AG09309 (cell line): ENCODE data around the gene PARD3B.

Source experiments
- DNase-seq: peaks from one replicate; pipeline ENCODE4 v3.0.0-alpha.2; 2010; ENCODE audit warnings: low read depth
- H3K4me3 ChIP-seq: 2 replicates; pipeline ENCODE4 v1.5.1; 2011; ENCODE audit warnings: mild to moderate bottlenecking, low read depth, low read length, moderate library complexity; ENCODE audit not compliant: control insufficient read depth
- TF ChIP-seq, protein P1 (sequence below): IDR thresholded peaks from 2 replicates; pipeline ENCODE4 v1.5.1; 2011; ENCODE audit warnings: mild to moderate bottlenecking, low read depth, low read length, inconsistent platforms; ENCODE audit not compliant: insufficient read depth, control insufficient read depth; ENCODE audit errors: missing control alignments

Gene PARD3B

DNA sequence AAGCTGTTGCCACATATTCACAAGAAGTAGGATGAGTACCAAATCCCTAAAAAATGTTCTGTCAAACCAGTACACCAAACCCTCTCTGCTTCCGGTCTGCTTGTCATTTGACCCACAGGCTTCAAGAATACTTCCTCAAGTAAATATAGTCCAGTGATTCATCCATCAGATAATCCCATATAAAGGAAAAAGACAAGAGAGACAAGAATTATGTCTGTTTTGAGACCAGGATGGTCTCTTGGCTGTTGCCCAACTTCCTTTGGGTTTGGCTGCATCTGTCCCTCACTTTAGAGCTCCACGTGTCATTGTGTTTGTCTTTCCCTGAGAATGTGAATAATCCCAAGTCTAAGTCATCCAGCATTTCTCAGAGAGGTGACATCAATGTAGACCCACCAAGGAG is 1045.5 kb downstream of the PARD3B start:
- H3K4me3 ChIP-seq = no peak overlapping the region
- DNase-seq = no peak
- TF ChIP-seq, protein P1, sequence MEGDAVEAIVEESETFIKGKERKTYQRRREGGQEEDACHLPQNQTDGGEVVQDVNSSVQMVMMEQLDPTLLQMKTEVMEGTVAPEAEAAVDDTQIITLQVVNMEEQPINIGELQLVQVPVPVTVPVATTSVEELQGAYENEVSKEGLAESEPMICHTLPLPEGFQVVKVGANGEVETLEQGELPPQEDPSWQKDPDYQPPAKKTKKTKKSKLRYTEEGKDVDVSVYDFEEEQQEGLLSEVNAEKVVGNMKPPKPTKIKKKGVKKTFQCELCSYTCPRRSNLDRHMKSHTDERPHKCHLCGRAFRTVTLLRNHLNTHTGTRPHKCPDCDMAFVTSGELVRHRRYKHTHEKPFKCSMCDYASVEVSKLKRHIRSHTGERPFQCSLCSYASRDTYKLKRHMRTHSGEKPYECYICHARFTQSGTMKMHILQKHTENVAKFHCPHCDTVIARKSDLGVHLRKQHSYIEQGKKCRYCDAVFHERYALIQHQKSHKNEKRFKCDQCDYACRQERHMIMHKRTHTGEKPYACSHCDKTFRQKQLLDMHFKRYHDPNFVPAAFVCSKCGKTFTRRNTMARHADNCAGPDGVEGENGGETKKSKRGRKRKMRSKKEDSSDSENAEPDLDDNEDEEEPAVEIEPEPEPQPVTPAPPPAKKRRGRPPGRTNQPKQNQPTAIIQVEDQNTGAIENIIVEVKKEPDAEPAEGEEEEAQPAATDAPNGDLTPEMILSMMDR = no peak

DNA sequence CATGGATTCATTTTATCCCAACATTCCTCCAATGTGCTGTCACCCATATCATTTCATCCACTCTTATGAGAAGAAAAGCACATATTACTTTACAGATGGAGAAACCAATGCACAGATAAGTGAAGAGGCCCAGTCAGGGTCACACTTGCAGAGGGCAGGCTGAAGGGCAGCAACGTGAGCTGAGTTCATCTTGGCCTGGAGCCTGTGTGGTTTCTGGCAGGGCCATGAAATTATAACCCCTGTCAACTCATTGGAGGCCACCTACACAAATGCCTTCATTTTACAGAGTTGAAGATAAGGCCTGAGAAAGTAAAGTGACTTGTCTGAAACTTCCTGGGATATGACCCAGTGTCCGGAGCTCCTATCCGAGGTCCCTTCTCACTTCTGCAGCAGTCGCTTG is 1048.6 kb downstream of the PARD3B start:
- TF ChIP-seq, protein P1 = no peak
- H3K4me3 ChIP-seq = no peak overlapping the region
- DNase-seq = no peak

DNA sequence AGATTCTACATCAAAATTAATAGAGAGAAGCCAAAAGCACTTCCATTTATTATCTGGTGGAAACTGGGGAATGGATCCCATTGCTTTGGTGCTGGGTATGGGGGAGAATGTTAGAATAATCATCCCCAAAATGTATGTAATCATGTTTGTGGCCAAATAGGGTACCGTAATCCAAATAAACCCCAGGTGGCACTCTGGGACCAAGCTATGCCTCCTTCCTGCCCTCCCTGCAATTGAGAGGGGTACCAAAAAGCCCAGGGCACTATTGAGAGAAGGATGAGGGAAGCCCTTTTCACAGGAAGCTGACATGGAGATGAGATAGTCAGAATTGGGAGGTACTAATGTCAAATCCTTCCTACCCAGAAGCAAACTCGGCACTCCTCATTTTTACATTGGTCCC is 1051.3 kb downstream of the PARD3B start:
- DNase-seq = no peak
- TF ChIP-seq, protein P1 = no peak
- H3K4me3 ChIP-seq = no peak overlapping the region

DNA sequence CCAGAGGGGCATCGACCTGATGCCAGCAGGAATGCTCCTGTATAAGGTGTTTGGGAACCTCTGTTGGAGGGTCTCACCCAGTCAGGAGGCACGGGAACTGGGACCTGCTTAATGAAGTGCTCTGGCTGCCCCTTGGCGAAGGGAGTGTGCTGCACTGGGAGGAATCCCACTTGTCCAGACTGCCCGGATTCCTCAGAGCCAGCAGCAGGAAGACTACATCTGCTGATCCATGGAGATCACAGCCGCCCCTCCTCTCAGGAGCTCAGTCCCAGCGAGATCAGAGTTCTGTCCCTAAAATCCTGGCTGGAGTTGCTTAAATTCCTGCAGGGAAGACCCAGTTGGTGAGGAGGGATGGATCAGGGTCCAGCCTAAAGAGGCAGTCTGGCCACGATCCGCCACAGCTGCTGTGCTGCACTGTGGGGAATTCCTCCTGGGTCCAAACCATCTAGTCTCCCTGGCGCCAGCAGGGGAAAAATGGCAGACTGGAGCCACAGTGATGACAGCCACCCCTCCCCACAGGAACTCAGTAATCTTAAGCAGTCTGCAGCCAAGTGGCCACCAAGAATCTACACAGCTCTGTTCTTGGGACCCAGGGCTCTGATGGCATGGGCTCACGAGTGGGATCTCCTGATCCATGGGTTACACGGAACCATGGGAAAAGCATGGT is 1060.5 kb downstream of the PARD3B start:
- TF ChIP-seq, protein P1 = no peak
- no peak for DNase-seq
- H3K4me3 ChIP-seq = no peak overlapping the region

DNA sequence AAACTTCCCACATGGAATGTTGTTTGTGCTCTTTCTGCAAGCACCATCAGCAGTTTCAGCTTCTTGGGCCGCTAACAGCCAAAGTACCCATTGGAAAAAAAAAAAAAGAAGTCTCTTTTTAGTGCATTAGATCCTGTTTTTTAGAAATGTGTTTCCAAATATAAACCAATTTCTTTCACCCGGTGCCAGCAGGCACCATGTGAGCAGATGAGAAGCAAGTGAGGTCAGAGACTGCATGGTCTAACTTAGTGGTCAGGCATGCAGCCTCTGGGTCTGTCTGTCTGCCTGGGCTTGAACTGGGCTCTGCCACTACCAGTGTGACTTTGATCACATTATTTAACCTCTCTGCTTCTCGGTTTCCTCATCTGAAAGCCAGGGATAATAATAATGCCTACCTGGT is 1061.9 kb downstream of the PARD3B start:
- no peak for DNase-seq
- TF ChIP-seq, protein P1 = no peak
- H3K4me3 ChIP-seq = no peak overlapping the region

DNA sequence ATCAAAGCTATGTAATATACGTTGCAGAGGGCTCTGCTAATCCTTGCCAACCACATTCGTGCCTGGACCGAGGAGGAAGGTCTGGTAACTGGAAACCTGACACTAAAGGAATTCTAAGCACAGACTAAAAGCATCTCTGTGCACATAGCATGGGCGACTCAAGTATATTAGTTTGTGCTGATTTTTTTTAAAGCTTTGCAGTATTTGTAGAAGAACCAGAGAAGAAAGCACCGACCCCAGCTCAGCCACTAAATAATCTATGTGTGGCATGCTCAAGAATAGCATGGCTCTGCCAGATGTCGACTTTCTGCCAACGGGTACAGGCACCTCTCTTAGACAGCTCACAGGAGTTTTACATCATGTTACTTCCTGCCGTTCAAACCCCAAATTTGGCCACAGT is 1063.8 kb downstream of the PARD3B start:
- no peak for DNase-seq
- H3K4me3 ChIP-seq = no peak overlapping the region
- TF ChIP-seq, protein P1 = no peak

DNA sequence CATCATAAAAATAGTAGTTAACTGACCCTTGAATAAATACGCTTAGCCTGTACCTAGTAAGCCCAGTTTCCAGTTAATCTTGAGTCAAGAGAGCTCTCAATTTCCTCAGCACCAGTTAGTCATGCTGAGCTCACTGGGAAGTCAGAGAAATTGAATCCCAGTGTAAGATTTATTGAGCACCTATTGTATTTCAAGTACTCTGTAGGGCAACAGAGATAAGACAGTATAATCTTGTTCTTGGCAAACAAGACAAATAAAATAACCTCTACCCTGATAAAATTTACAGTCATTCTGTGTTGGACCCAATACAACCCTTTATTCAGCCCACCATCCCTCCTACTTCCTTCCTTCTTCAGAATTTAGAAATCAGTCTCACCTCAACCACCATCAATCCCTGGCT is 1065.2 kb downstream of the PARD3B start:
- H3K4me3 ChIP-seq = no peak overlapping the region
- no peak for DNase-seq
- TF ChIP-seq, protein P1 = no peak
